Activated CD4-positive, alpha-beta T cell treated with anti-CD3 and anti-CD28 coated beads for 36 hours (primary cell): ENCODE results near the gene FER. TPM values are rescaled to one million over a fixed set of nuclear protein-coding genes. Genes with fewer than 3 reads are reported as not detected.

Experiments used
- ATAC-seq: fragments of 200-7000 bp; cut with Tn5 transposase; one replicate; pipeline ENCODE4 v1.10.0; 2021; ENCODE audit warnings: mild to moderate bottlenecking, moderate library complexity
- CTCF ChIA-PET: fragments of 350-600 bp; sonication (Branson Sonifier 250); formaldehyde crosslinking; loops from one replicate; lab custom pipeline; 2021; ENCODE audit warnings: antibody characterized with exemption; lab: Charles Lee
- POLR2A ChIA-PET: fragments of 350-600 bp; sonication (Branson Sonifier 250); formaldehyde crosslinking; loops from one replicate; lab custom pipeline; 2021; ENCODE audit warnings: antibody characterized with exemption, inconsistent platforms; lab: Charles Lee
- DNase-seq: peaks from one replicate; pipeline ENCODE4 v3.0.0-alpha.2; 2020
- H3K27ac Mint-ChIP-seq: one replicate; pipeline ENCODE4 v1.8.0; 2021; ENCODE audit warnings: mixed read lengths
- H3K27me3 Mint-ChIP-seq: one replicate; pipeline ENCODE4 v1.8.0; 2021; ENCODE audit warnings: mixed read lengths
- H3K36me3 Mint-ChIP-seq: one replicate; pipeline ENCODE4 v1.8.0; 2021; ENCODE audit warnings: low read depth, mixed read lengths
- H3K4me1 Mint-ChIP-seq: one replicate; pipeline ENCODE4 v1.8.0; 2021; ENCODE audit warnings: mixed read lengths
- H3K4me3 Mint-ChIP-seq: one replicate; pipeline ENCODE4 v1.8.0; 2021; ENCODE audit warnings: mild to moderate bottlenecking, moderate library complexity, mixed read lengths
- H3K9me3 Mint-ChIP-seq: one replicate; pipeline ENCODE4 v1.8.0; 2021; ENCODE audit warnings: low read depth, mixed read lengths
- intact Hi-C, 2 experiments: fragments of 100-400 bp; cut with DNase I in 1 of 2; cut with micrococcal nuclease in 1 of 2; formaldehyde crosslinking; loops; one replicate each; pipeline versions ENCODE4 v1.14.2 to v1.15.1; 2022 to 2024; cut with DNase I, micrococcal nuclease
- total RNA-seq, 2 experiments: library from RNA; stranded (reverse); gene quantifications; one replicate each; pipeline ENCODE4 v1.2.3, GENCODE V29; 2021

The FER gene
- total RNA-seq, 2 experiments from 2014 or later, result 9.3 to 9.9 TPM

DNA sequence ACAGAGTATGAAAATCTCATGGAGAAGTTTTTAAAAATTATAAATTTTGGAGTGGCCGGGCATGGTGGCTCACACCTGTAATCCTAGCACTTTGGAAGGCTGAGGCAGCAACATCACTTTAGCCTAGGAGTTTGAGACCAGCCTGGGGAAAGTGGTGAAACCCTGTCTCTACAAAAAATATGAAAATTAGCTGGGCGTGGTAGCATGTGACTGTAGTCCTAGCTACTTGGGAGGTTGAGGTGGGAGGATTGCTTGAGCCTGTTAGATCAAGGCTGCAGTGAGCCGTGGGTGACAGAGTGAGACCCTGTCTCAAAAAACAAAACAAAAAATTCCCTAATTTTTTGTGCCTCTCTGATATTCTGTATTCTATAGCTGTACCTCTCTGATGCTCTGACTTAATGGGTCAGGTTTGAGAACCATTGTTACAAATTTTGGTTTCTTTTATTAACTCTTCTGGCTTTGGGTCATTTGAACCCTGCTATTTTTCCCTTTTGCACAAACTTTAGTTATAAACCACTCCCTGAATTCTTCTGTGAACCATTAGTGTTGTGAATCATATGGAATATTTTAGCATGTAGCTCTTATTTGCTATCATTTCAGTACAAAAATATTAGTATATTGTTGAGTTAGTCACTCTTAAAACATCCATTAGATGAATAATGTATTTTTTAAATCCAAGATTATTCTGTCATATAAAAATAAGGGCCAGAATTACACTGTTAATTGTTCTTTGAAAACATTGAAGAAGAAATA, 51.0 kb downstream of the FER start:
- Mint-ChIP-seq H3K27ac (no peak overlapping the region), H3K27me3 (no peaks in the 10 kb centered on the region), H3K4me3 (no peak overlapping the region), H3K9me3 (peaks cover 7% of the 10 kb centered on the region), H3K36me3 (peaks cover 34% of the 10 kb centered on the region), H3K4me1 (peaks cover 6% of the 10 kb centered on the region)
- ATAC-seq (no peak), DNase-seq (no peak)
- intact Hi-C loops, result no loop called here
- POLR2A ChIA-PET, result no interaction called here
- CTCF ChIA-PET, result no interaction called here

DNA sequence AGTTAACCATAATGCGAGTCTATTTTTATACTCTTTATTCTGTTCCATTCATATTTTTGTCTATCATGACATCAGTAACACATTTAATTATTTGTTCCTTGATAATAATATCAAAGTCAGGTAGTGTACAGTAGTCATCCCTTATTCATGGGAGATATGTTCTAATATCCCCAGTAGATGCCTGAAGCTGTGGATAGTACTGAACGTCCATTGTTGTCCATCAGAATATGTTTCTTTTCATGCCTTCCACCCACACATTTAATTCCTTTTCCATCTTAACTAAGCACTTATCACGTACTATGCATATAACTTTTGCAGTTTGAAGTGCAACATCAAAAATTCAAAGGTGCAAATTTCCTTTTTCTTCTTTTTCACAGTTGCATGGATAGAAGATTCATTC, 53.6 kb downstream of the FER start:
- Mint-ChIP-seq H3K4me3 (no peak overlapping the region), H3K36me3 (peaks cover 37% of the 10 kb centered on the region), H3K27ac (no peak overlapping the region), H3K9me3 (peaks cover 17% of the 10 kb centered on the region), H3K27me3 (no peaks in the 10 kb centered on the region), H3K4me1 (peaks cover 6% of the 10 kb centered on the region)
- ATAC-seq (peak; percentile 16), DNase-seq (no peak)
- intact Hi-C loops, result loop anchor here in 1 of 2 experiments (5.0 kb wide), 1 partner anchor 49 kb away; no protein-coding TSS in a partner anchor
- ChIA-PET POLR2A (interaction anchor here (0.8 kb wide), 1 partner anchor 28 kb away, joined by 3 read pairs; no protein-coding TSS in a partner anchor), CTCF (no interaction called here)

DNA sequence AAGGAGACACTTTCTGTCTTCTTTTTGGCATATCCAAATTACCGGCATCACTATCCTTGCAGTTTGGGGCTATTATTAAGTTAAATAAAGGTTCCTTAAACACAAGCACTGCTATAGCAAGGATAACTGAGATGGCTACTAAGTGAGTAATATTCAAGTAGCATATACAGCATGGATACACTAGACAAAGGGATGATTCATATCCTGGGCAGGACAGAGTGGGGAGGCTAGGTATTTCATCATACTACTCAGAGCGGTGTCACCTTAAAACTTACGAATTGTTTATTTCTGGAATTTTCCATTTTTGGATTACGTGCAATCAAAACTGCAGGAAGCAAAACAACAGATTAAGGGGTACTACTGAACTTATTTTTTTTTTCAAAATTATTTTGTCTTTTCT, 54.1 kb downstream of the FER start:
- peak; percentile 15 for DNase-seq
- Mint-ChIP-seq H3K36me3 (peaks cover 39% of the 10 kb centered on the region), H3K9me3 (peaks cover 19% of the 10 kb centered on the region), H3K27me3 (no peaks in the 10 kb centered on the region), H3K4me1 (peaks cover 6% of the 10 kb centered on the region), H3K4me3 (no peak overlapping the region), H3K27ac (no peak overlapping the region)
- peak; percentile 99 for ATAC-seq
- CTCF ChIA-PET, result no interaction called here
- intact Hi-C loops, result loop anchor here in 1 of 2 experiments (5.0 kb wide), 1 partner anchor 49 kb away; no protein-coding TSS in a partner anchor
- POLR2A ChIA-PET, result no interaction called here

DNA sequence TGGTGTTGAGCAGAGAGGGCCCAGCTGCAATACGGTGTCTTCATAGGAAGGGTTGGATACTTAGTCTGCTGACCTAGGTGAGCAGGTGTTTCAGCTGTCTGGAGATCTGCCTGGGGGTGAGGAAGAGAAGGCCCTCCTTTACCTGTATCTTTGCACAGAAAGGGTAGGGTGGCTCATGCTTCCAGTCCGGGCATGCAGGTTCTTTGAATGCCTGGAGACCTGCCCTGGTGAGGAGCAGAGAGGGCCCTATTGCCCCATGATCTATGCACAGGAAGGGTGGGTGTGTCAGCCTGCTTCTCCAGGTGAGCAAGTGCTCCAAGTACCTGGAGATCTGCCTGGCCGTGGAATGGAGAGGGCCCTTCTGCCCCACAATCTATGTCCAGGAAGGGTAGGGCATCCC, 63.0 kb downstream of the FER start:
- H3K4me1 Mint-ChIP-seq, result no peaks in the 10 kb centered on the region
- H3K4me3 Mint-ChIP-seq, result no peak overlapping the region
- intact Hi-C loops, result no loop called here
- DNase-seq (no peak), ATAC-seq (no peak)
- peaks cover 21% of the 10 kb centered on the region for H3K36me3 Mint-ChIP-seq
- H3K9me3 Mint-ChIP-seq, result peaks cover 6% of the 10 kb centered on the region
- CTCF ChIA-PET, result no interaction called here
- H3K27me3 Mint-ChIP-seq, result no peaks in the 10 kb centered on the region
- H3K27ac Mint-ChIP-seq, result no peak overlapping the region
- POLR2A ChIA-PET, result no interaction called here

DNA sequence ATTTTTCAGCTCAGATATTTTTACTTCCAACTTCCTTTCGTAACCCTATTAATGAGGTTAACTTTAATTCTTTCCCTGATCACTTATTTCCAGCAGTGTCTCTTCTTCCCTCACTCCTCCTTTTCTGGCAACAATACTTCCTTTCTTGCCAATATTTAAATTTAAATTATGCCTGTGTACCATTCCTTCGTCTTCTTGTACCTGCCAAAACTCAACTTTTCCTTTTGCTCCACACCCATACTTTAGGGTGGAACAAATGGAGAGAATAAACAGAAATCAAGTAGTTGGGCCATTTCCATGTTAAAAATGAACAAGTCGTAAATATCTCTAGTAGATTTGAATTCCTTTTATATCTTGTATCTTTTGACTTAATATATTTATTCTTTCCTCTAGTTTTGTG, 66.0 kb downstream of the FER start:
- DNase-seq, result no peak
- H3K27me3 Mint-ChIP-seq, result no peaks in the 10 kb centered on the region
- H3K4me1 Mint-ChIP-seq, result peaks cover 3% of the 10 kb centered on the region
- ATAC-seq, result no peak
- CTCF ChIA-PET, result no interaction called here
- H3K27ac Mint-ChIP-seq, result no peak overlapping the region
- H3K9me3 Mint-ChIP-seq, result no peaks in the 10 kb centered on the region
- POLR2A ChIA-PET, result no interaction called here
- H3K4me3 Mint-ChIP-seq, result no peak overlapping the region
- peaks cover 10% of the 10 kb centered on the region for H3K36me3 Mint-ChIP-seq
- intact Hi-C loops, result no loop called here

DNA sequence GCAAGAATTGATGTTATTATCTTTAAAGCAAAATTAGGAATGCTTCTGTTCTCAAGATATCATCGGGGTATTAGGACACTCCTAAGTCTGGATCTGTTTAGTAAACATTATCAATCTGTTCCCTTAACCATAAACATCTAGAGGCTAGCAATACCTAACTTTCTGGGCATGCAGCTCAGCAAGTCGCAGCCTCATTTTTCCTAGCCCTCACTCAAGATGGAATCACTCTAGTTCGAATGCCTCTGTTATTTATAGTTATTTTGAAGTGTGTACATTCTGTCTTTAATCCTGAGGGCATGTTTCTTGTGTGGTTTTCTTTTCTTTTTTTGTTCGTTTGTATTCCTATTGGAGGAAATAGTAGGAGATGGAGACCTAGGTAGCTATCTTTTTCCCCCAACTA, 66.9 kb downstream of the FER start:
- ChIA-PET CTCF (no interaction called here), POLR2A (no interaction called here)
- ATAC-seq (no peak), DNase-seq (no peak)
- Mint-ChIP-seq H3K27me3 (no peaks in the 10 kb centered on the region), H3K36me3 (peaks cover 4% of the 10 kb centered on the region), H3K9me3 (no peaks in the 10 kb centered on the region), H3K4me3 (no peak overlapping the region), H3K27ac (no peak overlapping the region), H3K4me1 (peaks cover 3% of the 10 kb centered on the region)
- intact Hi-C loops, result no loop called here

DNA sequence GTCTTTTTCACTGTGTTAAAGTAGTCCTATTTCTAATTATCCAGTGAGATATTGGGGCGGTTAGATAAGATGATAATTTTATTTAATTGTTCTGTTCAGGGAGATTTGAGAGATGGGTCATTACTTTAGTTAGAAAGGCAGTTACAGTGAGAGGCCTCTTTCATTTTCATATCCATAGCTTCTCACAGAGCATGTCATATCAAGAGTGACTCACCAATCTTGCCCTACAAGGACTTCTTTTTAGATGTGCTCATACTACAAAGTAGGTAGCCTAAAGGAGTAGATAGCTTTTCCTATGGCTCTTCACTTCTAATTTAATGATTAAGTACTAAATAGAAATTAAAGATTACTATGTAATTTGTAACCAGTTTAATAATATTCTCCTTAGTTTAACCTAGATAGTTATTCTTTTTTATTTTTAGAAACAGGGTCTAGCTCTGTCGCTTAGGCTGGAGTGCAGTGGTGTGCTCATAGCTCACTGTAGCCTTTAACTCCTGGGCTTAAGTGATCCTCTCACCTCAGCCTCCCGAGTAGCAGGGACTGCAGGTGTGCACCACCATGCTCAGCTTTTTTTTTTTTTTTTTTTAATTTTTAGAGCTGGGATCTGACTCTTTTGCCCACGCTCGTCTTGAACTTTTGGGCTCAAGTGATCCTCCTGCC, 71.0 kb downstream of the FER start:
- ChIA-PET CTCF (interaction anchor here (0.7 to 1.2 kb wide), 3 partner anchors 28 to 129 kb away, joined by 3 to 4 read pairs (median 3); no protein-coding TSS in a partner anchor), POLR2A (no interaction called here)
- peaks cover 3% of the 10 kb centered on the region for H3K4me1 Mint-ChIP-seq
- H3K27ac Mint-ChIP-seq, result no peak overlapping the region
- no peaks in the 10 kb centered on the region for H3K36me3 Mint-ChIP-seq
- H3K4me3 Mint-ChIP-seq, result no peak overlapping the region
- H3K9me3 Mint-ChIP-seq, result peaks cover 5% of the 10 kb centered on the region
- H3K27me3 Mint-ChIP-seq, result no peaks in the 10 kb centered on the region
- ATAC-seq (peak; percentile 100), DNase-seq (no peak)
- intact Hi-C loops, result no loop called here

DNA sequence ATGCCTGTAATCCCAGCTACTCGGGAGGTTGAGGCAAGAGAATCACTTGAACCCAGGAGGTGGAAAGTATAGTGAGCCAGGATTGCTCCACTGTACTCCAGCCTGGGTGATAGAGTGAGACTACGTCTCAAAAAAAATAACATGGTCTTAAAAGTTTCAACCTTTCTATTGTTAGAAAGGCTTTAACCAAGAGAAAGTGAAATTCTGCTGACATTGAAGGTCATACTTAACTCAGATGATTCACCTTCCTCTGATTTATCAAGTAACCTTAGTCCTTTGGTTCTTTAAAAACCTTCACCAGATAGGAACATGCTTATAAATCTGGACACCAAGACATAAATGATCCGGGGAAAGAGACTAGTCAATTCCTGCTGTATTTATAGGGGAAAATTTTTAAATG, 73.3 kb downstream of the FER start:
- H3K27ac Mint-ChIP-seq, result no peak overlapping the region
- peaks cover 3% of the 10 kb centered on the region for H3K4me1 Mint-ChIP-seq
- ChIA-PET POLR2A (no interaction called here), CTCF (no interaction called here)
- intact Hi-C loops, result no loop called here
- ATAC-seq (no peak), DNase-seq (no peak)
- no peaks in the 10 kb centered on the region for H3K36me3 Mint-ChIP-seq
- no peak overlapping the region for H3K4me3 Mint-ChIP-seq
- peaks cover 5% of the 10 kb centered on the region for H3K9me3 Mint-ChIP-seq
- no peaks in the 10 kb centered on the region for H3K27me3 Mint-ChIP-seq

DNA sequence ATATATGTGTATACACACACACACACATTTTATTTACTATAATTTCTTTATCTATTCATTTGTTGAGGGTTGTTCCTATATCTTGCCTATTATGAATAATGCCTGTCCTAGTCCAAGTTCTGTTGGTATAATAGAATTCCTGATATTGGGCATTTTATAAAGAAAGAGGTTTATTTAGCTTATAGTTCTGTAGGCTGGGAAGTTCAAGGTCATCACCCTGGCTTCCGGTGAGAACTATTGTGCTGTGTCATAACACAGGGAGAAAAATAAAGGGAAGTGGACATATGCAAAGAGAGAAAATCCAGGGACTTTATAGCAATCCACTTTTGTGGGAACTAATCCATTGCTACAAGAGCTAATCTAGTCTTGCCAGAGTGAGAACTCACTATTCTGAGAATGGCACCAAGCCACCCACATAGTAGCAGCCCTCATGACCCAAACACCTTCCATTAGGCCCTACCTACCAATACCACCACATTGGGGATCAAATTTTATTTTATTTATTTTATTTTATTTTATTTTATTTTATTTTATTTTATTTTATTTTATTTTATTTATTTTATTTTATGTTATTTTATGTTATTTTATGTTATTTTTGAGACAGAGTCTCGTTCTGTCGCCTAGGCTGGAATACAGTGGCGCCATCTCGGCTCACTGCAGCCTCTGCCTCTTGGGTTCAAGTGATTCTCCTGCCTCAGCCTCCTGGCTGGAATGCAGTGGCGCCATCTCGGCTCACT, 74.7 kb downstream of the FER start:
- peaks cover 5% of the 10 kb centered on the region for H3K9me3 Mint-ChIP-seq
- H3K36me3 Mint-ChIP-seq, result no peaks in the 10 kb centered on the region
- no peaks in the 10 kb centered on the region for H3K27me3 Mint-ChIP-seq
- intact Hi-C loops, result no loop called here
- POLR2A ChIA-PET, result no interaction called here
- no peak for DNase-seq
- H3K27ac Mint-ChIP-seq, result no peak overlapping the region
- H3K4me3 Mint-ChIP-seq, result no peak overlapping the region
- CTCF ChIA-PET, result interaction anchor here (0.7 kb wide), 1 partner anchor 401 kb away, joined by 3 read pairs; no protein-coding TSS in a partner anchor
- ATAC-seq, result no peak
- H3K4me1 Mint-ChIP-seq, result peaks cover 3% of the 10 kb centered on the region

DNA sequence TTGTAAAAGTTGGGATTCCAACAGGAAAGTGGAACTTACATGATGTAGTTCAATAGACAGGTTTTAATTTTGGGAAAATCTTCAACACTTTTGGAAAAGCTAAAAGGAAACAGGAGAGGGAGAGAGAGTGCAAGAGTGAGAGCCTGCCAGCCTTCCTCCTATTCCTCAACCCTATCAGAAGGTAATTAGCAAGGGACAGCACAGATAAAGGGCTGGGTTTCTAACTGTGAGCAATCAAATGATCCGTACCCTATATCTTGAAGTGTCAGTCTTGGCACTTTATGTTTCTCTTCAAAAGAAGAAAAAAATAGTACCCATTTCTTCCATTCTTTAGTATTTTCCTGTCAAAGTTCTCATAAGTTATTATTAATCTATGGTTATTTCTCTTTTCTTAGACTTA, 79.4 kb downstream of the FER start:
- intact Hi-C loops, result no loop called here
- ChIA-PET CTCF (interaction anchor here (0.6 kb wide), 1 partner anchor 614 kb away, joined by 3 read pairs; no protein-coding TSS in a partner anchor), POLR2A (no interaction called here)
- DNase-seq (no peak), ATAC-seq (no peak)
- Mint-ChIP-seq H3K4me3 (no peak overlapping the region), H3K36me3 (no peaks in the 10 kb centered on the region), H3K27me3 (no peaks in the 10 kb centered on the region), H3K4me1 (no peaks in the 10 kb centered on the region), H3K27ac (no peak overlapping the region), H3K9me3 (peaks cover 3% of the 10 kb centered on the region)

DNA sequence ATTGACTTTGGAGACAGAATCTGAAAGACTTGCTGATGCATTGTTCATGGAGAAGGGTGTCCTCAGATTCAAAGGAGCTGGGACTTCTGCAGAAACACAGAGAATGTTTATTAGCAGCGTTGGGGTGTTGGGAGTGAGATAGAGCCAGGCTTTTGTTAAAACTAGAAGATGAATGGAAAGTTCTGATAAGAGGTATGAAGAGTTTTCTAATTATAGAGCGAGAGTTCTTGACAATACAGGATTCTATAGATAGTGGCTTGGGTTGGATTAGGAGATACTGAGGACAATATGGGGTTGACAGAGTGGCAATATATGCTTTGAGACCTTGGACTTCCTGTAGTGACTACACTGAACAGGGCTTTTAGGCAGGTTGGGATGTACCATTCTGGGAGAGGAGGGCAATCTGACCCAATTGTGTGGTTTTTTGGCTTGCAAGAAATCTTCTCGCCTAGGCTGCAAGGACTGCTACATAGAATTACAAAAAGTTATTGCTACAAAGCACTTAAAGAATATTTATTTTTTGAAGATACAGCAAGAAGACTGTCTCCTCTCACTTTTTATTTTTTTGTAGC, 83.1 kb downstream of the FER start:
- H3K4me3 Mint-ChIP-seq, result no peak overlapping the region
- H3K4me1 Mint-ChIP-seq, result no peaks in the 10 kb centered on the region
- ChIA-PET CTCF (interaction anchor here (0.6 kb wide), 1 partner anchor 73 kb away, joined by 3 read pairs; no protein-coding TSS in a partner anchor), POLR2A (no interaction called here)
- no peak for DNase-seq
- intact Hi-C loops, result no loop called here
- H3K27ac Mint-ChIP-seq, result no peak overlapping the region
- no peak for ATAC-seq
- no peaks in the 10 kb centered on the region for H3K27me3 Mint-ChIP-seq
- no peaks in the 10 kb centered on the region for H3K9me3 Mint-ChIP-seq
- no peaks in the 10 kb centered on the region for H3K36me3 Mint-ChIP-seq
